ENCODE measurements around the gene SGIP1. TPM values are rescaled to one million over a fixed set of nuclear protein-coding genes. Genes with fewer than 3 reads are reported as not detected.
A peak's percentile ranks its signal among the peaks of the same experiment; 100 is the strongest.

The SGIP1 gene
- total RNA-seq, 1 donor from 2014 or later, result 0.79 TPM

- Histone ChIP-seq H3K27me3 (ENCODE audit: control insufficient read depth, insufficient read depth, low read length) (no peaks in the 10 kb centered on the region), H3K36me3 (ENCODE audit: control insufficient read depth, insufficient read depth, low read length) (no peaks in the 10 kb centered on the region), H3K4me3 (ENCODE audit: low read depth, low read length) (no peak overlapping the region)
- DNase-seq (ENCODE audit: low read depth), result no peak
- FAIRE-seq, result no peak
- no peak for TF ChIP-seq CTCF (IDR thresholded peaks at IDR 0.05; ENCODE audit: insufficient read depth, low read length, severe bottlenecking)
These were observed 151.3 kb downstream of the SGIP1 start for GRCh38 chr1:66685265-66685664.

DNA sequence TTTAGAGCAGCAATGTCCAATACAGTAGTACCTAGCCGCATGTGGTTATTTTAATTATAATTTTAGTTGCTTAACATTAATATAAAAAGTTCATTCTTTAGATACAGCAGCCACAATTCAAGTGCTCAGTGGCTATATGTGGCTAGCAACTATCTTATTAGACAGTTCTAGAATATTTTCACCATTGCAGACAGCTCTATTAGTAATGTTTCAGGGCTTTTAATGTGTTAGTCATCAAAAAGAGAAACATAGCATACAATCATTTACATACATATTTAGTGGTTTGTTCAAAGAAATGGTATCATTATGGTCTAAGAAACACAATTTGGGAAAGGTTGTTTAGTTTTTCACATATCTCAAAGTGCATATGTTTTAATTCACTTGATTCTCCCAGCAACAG lies 151.7 kb downstream of the SGIP1 start:
- FAIRE-seq (no peak), DNase-seq (ENCODE audit: low read depth) (peak; percentile 38)
- Histone ChIP-seq H3K36me3 (ENCODE audit: control insufficient read depth, insufficient read depth, low read length) (no peaks in the 10 kb centered on the region), H3K27me3 (ENCODE audit: control insufficient read depth, insufficient read depth, low read length) (no peaks in the 10 kb centered on the region), H3K4me3 (ENCODE audit: low read depth, low read length) (no peak overlapping the region)
- TF ChIP-seq CTCF (IDR thresholded peaks at IDR 0.05; ENCODE audit: insufficient read depth, low read length, severe bottlenecking), result no peak

- no peak for TF ChIP-seq CTCF (IDR thresholded peaks at IDR 0.05; ENCODE audit: insufficient read depth, low read length, severe bottlenecking)
- no peak for FAIRE-seq
- Histone ChIP-seq H3K27me3 (ENCODE audit: control insufficient read depth, insufficient read depth, low read length) (no peaks in the 10 kb centered on the region), H3K36me3 (ENCODE audit: control insufficient read depth, insufficient read depth, low read length) (no peaks in the 10 kb centered on the region), H3K4me3 (ENCODE audit: low read depth, low read length) (no peak overlapping the region)
- no peak for DNase-seq (ENCODE audit: low read depth)
These were observed 152.5 kb downstream of the SGIP1 start for GRCh38 chr1:66686406-66686805.

- FAIRE-seq (no peak), DNase-seq (ENCODE audit: low read depth) (no peak)
- TF ChIP-seq CTCF (IDR thresholded peaks at IDR 0.05; ENCODE audit: insufficient read depth, low read length, severe bottlenecking), result no peak
- Histone ChIP-seq H3K36me3 (ENCODE audit: control insufficient read depth, insufficient read depth, low read length) (no peaks in the 10 kb centered on the region), H3K27me3 (ENCODE audit: control insufficient read depth, insufficient read depth, low read length) (no peaks in the 10 kb centered on the region), H3K4me3 (ENCODE audit: low read depth, low read length) (no peak overlapping the region)
These were observed 153.4 kb downstream of the SGIP1 start for GRCh38 chr1:66687358-66687757.

DNA sequence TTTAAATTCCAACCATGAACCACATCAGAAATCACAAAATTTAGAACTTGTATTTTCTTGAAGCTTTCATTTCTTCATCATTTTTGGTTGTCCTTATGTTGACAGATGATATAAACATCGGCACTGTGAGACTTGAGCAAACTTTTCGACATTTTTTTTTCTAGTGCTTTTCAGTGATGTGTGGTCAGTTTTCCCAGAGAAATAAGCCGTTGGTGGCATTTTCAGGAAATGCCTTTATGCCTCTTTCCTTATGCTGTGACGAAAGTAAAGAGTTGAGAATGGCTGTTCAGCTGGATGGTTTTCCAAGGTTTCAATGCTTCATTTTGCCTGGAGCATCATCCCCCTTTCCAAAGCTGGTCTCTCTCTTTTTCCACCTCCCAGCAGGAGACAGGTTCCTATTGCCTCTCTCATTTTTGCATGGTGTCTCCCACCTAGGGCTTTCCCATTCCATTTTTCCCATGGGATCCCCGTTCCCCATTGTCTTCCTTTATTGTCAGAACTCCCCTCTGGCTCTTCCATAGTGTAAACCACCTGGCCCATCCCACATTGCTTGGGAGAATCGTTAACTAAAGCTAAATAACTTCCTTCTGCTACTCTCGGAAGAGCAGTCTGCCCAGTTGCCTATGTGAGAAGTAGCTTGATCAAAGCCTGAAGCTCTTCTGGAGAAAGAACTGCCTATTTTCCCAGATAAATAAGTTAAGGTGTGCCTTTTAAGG lies 156.9 kb downstream of the SGIP1 start:
- no peaks in the 10 kb centered on the region for H3K27me3 ChIP-seq (ENCODE audit: control insufficient read depth, insufficient read depth, low read length)
- DNase-seq (ENCODE audit: low read depth) (no peak), FAIRE-seq (no peak)
- no peaks in the 10 kb centered on the region for H3K36me3 ChIP-seq (ENCODE audit: control insufficient read depth, insufficient read depth, low read length)
- no peak for TF ChIP-seq CTCF (IDR thresholded peaks at IDR 0.05; ENCODE audit: insufficient read depth, low read length, severe bottlenecking)
- H3K4me3 ChIP-seq (ENCODE audit: low read depth, low read length), result no peak overlapping the region

GRCh38 chr1:66692681-66693080 lies 158.7 kb downstream of the SGIP1 start:
- no peak for TF ChIP-seq CTCF (IDR thresholded peaks at IDR 0.05; ENCODE audit: insufficient read depth, low read length, severe bottlenecking)
- DNase-seq (ENCODE audit: low read depth), result no peak
- no peaks in the 10 kb centered on the region for H3K27me3 ChIP-seq (ENCODE audit: control insufficient read depth, insufficient read depth, low read length)
- H3K4me3 ChIP-seq (ENCODE audit: low read depth, low read length), result no peak overlapping the region
- no peaks in the 10 kb centered on the region for H3K36me3 ChIP-seq (ENCODE audit: control insufficient read depth, insufficient read depth, low read length)
- FAIRE-seq, result no peak
